Measurements from ENCODE around the gene TSNAXIP1. TPM values are rescaled to one million over a fixed set of nuclear protein-coding genes. Genes with fewer than 3 reads are reported as not detected.

TSNAXIP1 gene
- total and polyA plus RNA-seq, 10 of the 15 experiments (the other 5 are each of a cell fraction or from before 2014, with no cell fraction given), result 0.09 to 0.63 (median 0.37) TPM; not detected in 1

DNA sequence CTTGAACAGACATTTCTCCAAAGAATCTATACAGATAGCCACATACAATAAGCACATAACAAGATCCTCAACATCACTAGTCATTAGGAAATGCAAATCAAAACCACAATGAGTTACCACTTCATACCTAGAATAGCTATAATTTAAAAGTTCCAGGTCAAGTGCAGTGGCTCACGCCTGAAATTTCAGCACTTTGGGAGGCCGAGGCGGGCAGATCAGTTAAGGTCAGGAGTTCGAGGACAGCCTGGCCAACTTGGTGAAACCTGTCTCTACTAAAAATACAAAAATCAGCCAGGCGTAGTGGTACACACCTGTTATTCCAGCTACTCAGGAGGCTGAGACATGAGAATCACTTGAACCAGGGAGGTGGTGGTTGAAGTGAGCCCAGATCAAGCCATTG lies 20.2 kb upstream of the TSNAXIP1 start (continued):
- no peak for TF ChIP-seq CEBPB (IDR thresholded peaks at IDR 0.05; ENCODE audit: borderline replicate concordance in 1 of 2, low read depth in 2 of 2, low read length in 2 of 2)
- no peak for TF ChIP-seq POLR2AphosphoS2 (IDR thresholded peaks at IDR 0.05; ENCODE audit: low read depth, low read length)
- peak; percentile 82 for TF ChIP-seq RUNX3 (IDR thresholded peaks at IDR 0.05; ENCODE audit: low read length)
- TF ChIP-seq SP1 (IDR thresholded peaks at IDR 0.05; ENCODE audit: low read depth, low read length), result no peak
- 0 out of 4 replicates have a peak, but pooled peaks of 1 of the 2 experiments have one; percentile 28 for TF ChIP-seq ETV6 (conservative IDR thresholded peaks at IDR 0.05 in 1 of 2, IDR thresholded peaks at IDR 0.05 in 1 of 2; ENCODE audit: borderline replicate concordance in 1 of 2, low read depth in 1 of 2)

GRCh38 chr16:67790071-67790470 lies 16.6 kb upstream of the TSNAXIP1 start:
- H3K79me2 ChIP-seq (ENCODE audit: control insufficient read depth, insufficient read depth, low read length), result peaks cover 23% of the 10 kb centered on the region
- no peak overlapping the region for H2AFZ ChIP-seq (ENCODE audit: control insufficient read depth, low read depth, low read length)
- peaks cover 17% of the 10 kb centered on the region for H3K4me1 ChIP-seq (ENCODE audit: control insufficient read depth, insufficient read depth, low read length)
- no peaks in the 10 kb centered on the region for H3K9me3 ChIP-seq (replicated peaks; ENCODE audit: control insufficient read depth, insufficient read depth, low read length)
- in situ Hi-C loops (cut with MboI) (no loop called here), intact Hi-C loops (cut with micrococcal nuclease; ENCODE audit: unreplicated experiment) (no loop called here)
- POLR2A ChIA-PET, result no interaction called here
- RAD21 ChIA-PET (ENCODE audit: unreplicated experiment), result no interaction called here
- no TSS peak for BruUV-seq (replicated peaks)
- no peaks in the 10 kb centered on the region; a peak in 2 of 4 replicates for H3K36me3 ChIP-seq (ENCODE audit: control insufficient read depth in 2 of 2, insufficient read depth in 2 of 2, low read length in 1 of 2)
- FAIRE-seq (no peak), ATAC-seq (peak; percentile 34), DNase-seq (ENCODE audit: low read depth, low spot score) (no peak)
- no peak overlapping the region for H3K27ac ChIP-seq (ENCODE audit: control insufficient read depth, insufficient read depth)
- H3K4me3 ChIP-seq, result no peak overlapping the region
- TF ChIP-seq ZNF24 (IDR thresholded peaks at IDR 0.05) (peak; percentile 77), IKZF2 (IDR thresholded peaks at IDR 0.05) (peak in 1 of 2 experiments; percentile 12; a peak in 1 of 4 replicates), ETV6 (conservative IDR thresholded peaks at IDR 0.05 in 1 of 2, IDR thresholded peaks at IDR 0.05 in 1 of 2; ENCODE audit: borderline replicate concordance in 1 of 2, low read depth in 1 of 2) (no peak), MTA2 (IDR thresholded peaks at IDR 0.05; ENCODE audit: low read depth) (no peak)
- SMC1A ChIA-PET (ENCODE audit: uncharacterized antibody, unreplicated experiment), result no interaction called here
- H3K27me3 ChIP-seq (replicated peaks in 1 of 2; ENCODE audit: control insufficient read depth in 2 of 2, insufficient read depth in 2 of 2, low read length in 1 of 2), result no peaks in the 10 kb centered on the region
- no peak overlapping the region for H3K9ac ChIP-seq (ENCODE audit: control insufficient read depth, insufficient read depth, low read length)
- no peaks in the 10 kb centered on the region for H4K20me1 ChIP-seq (ENCODE audit: control insufficient read depth, insufficient read depth)
- CTCF ChIA-PET, result no interaction called here
- H3K4me2 ChIP-seq (ENCODE audit: control insufficient read depth, insufficient read depth), result peak overlapping the region; percentile 60
